Measurements from ENCODE around the gene ALG2.

- TF ChIP-seq POLR2AphosphoS5 (IDR thresholded peaks at IDR 0.05) (no peak), CTCF (IDR thresholded peaks at IDR 0.05) (no peak)
These were observed 12.9 kb upstream of the ALG2 start for GRCh38 chr9:99234618-99235017.
